Mesenchymal stem cell (in vitro differentiated cells and primary cell): ENCODE measurements around the gene AP1B1.

Source experiments
- DNase-seq: peaks from one replicate; pipeline ENCODE4 v3.0.0-alpha.2; 2013
- H2AFZ ChIP-seq: one replicate; pipeline ENCODE4 v1.6.1; 2013; ENCODE audit warnings: low read depth, mild to moderate bottlenecking, control low read depth, inconsistent platforms, low read length, moderate library complexity
- H2AK5ac ChIP-seq: 2 replicates; pipeline ENCODE4 v1.6.1; 2013; ENCODE audit warnings: low read length, moderate library complexity, mild to moderate bottlenecking, inconsistent platforms; ENCODE audit not compliant: severe bottlenecking
- H2BK120ac ChIP-seq: one replicate; pipeline ENCODE4 v1.6.1; 2013; ENCODE audit warnings: low read depth, mild to moderate bottlenecking, inconsistent platforms, low read length, moderate library complexity
- H2BK12ac ChIP-seq, 2 experiments: one replicate each; pipeline ENCODE4 v1.6.1; 2013; ENCODE audit warnings: inconsistent platforms in 2 of 2, low read length in 2 of 2, mild to moderate bottlenecking in 2 of 2, moderate library complexity in 2 of 2, control low read depth in 1 of 2
- H2BK15ac ChIP-seq: one replicate; pipeline ENCODE4 v1.6.1; 2013; ENCODE audit warnings: mild to moderate bottlenecking, low read depth, inconsistent platforms; ENCODE audit not compliant: poor library complexity, severe bottlenecking
- H2BK5ac ChIP-seq: 2 replicates; pipeline ENCODE4 v1.6.1; 2013; ENCODE audit warnings: low read depth, mild to moderate bottlenecking, low read length, control low read depth, inconsistent platforms; ENCODE audit not compliant: poor library complexity, severe bottlenecking
- H3K14ac ChIP-seq, 2 experiments: one replicate each; pipeline ENCODE4 v1.6.1; 2013; ENCODE audit warnings: inconsistent platforms in 2 of 2, low read length in 2 of 2, control low read depth in 1 of 2, mild to moderate bottlenecking in 1 of 2, moderate library complexity in 1 of 2
- H3K18ac ChIP-seq, 2 experiments: one replicate each; pipeline ENCODE4 v1.6.1; 2013; ENCODE audit warnings: inconsistent platforms in 2 of 2, low read length in 2 of 2, control low read depth in 1 of 2, low read depth in 1 of 2, mild to moderate bottlenecking in 1 of 2
- H3K23ac ChIP-seq, 2 experiments: one replicate each; pipeline ENCODE4 v1.6.1; 2013; ENCODE audit warnings: inconsistent platforms in 2 of 2, low read length in 2 of 2, mild to moderate bottlenecking in 2 of 2, moderate library complexity in 2 of 2, control low read depth in 1 of 2
- H3K27ac ChIP-seq: 2 replicates; pipeline ENCODE4 v1.5.1; 2013; ENCODE audit warnings: mild to moderate bottlenecking, moderate library complexity, low read length, control low read depth, inconsistent platforms; ENCODE audit not compliant: poor library complexity, severe bottlenecking
- H3K27me3 ChIP-seq, 2 experiments: 2 replicates each; pipeline versions ENCODE4 v1.6.1 to v1.7.0; 2013; ENCODE audit warnings: low read length in 2 of 2, mild to moderate bottlenecking in 2 of 2, moderate library complexity in 2 of 2, control low read depth in 1 of 2, inconsistent platforms in 1 of 2; ENCODE audit not compliant: control insufficient read depth in 1 of 2, insufficient read depth in 1 of 2
- H3K36me3 ChIP-seq, 2 experiments: 2 replicates each; pipeline versions ENCODE4 v1.6.1 to v1.7.0; 2013; ENCODE audit warnings: low read length in 2 of 2, control low read depth in 1 of 2, inconsistent platforms in 1 of 2, low read depth in 1 of 2, mild to moderate bottlenecking in 1 of 2; ENCODE audit not compliant: insufficient read depth in 2 of 2, control insufficient read depth in 1 of 2
- H3K4ac ChIP-seq, 2 experiments: one replicate each; pipeline ENCODE4 v1.6.1; 2013; ENCODE audit warnings: inconsistent platforms in 2 of 2, low read length in 2 of 2, mild to moderate bottlenecking in 2 of 2, moderate library complexity in 2 of 2, control low read depth in 1 of 2, low read depth in 1 of 2
- H3K4me1 ChIP-seq: 2 replicates; pipeline ENCODE4 v1.6.1; 2013; ENCODE audit warnings: low read depth, low read length, control low read depth; ENCODE audit not compliant: control insufficient read depth, insufficient read depth
- H3K4me2 ChIP-seq: 2 replicates; pipeline ENCODE4 v1.6.1; 2013; ENCODE audit warnings: low read length, mild to moderate bottlenecking, inconsistent platforms; ENCODE audit not compliant: poor library complexity, severe bottlenecking
- H3K4me3 ChIP-seq, 2 experiments: 2 replicates each; pipeline versions ENCODE4 v1.5.1 to v1.7.0; 2013; ENCODE audit warnings: low read length in 2 of 2, mild to moderate bottlenecking in 2 of 2, control low read depth in 1 of 2, low read depth in 1 of 2; ENCODE audit not compliant: insufficient read depth in 1 of 2
- H3K79me1 ChIP-seq: replicated peaks from 2 replicates; pipeline ENCODE4 v1.6.1; 2013; ENCODE audit warnings: mild to moderate bottlenecking, control low read depth, low read length, inconsistent platforms; ENCODE audit not compliant: poor library complexity, severe bottlenecking
- H3K9ac ChIP-seq: 2 replicates; pipeline ENCODE4 v1.7.0; 2013; ENCODE audit warnings: mild to moderate bottlenecking, low read length, moderate library complexity
- H3K9me3 ChIP-seq: 2 replicates; pipeline ENCODE4 v1.7.0; 2013; ENCODE audit warnings: mild to moderate bottlenecking, low read length; ENCODE audit not compliant: control insufficient read depth
- H4K8ac ChIP-seq: one replicate; pipeline ENCODE4 v1.6.1; 2013; ENCODE audit warnings: inconsistent platforms, mild to moderate bottlenecking, low read length, moderate library complexity
- H4K91ac ChIP-seq: one replicate; pipeline ENCODE4 v1.6.1; 2013; ENCODE audit warnings: mild to moderate bottlenecking, low read length, inconsistent platforms
- WGBS: methylation state at CpG from one replicate; pipeline ENCODE4 v1.1.7; 2013; ENCODE audit warnings: mixed read lengths; 5-methylcytosine and 5-hydroxymethylcytosine counted together

Gene AP1B1

GRCh38 chr22:29325785-29326315, 62.5 kb downstream of the AP1B1 start:
- Histone ChIP-seq H3K4me3 (no peak overlapping the region), H2AK5ac (no peak overlapping the region), H2BK12ac (no peak overlapping the region), H3K4me1 (peaks cover 19% of the 10 kb centered on the region), H2BK15ac (no peak overlapping the region), H4K91ac (no peak overlapping the region), H3K14ac (no peak overlapping the region), H3K9ac (no peak overlapping the region), H3K4me2 (no peak overlapping the region), H4K8ac (no peak overlapping the region), H3K36me3 (peaks cover 24 to 52% of the 10 kb centered on the region in 2 experiments), H3K9me3 (no peaks in the 10 kb centered on the region), H3K18ac (no peak overlapping the region), H3K27me3 (no peaks in the 10 kb centered on the region), H2BK5ac (no peak overlapping the region), H3K23ac (no peak overlapping the region), H3K4ac (no peak overlapping the region), H3K79me1 (no peaks in the 10 kb centered on the region), H2AFZ (no peak overlapping the region), H2BK120ac (no peak overlapping the region), H3K27ac (no peak overlapping the region)
- DNase-seq: no peak
- WGBS: 96% methylated on average over 9 of the region's 9 CpGs

GRCh38 chr22:29325356-29325755, 63.0 kb downstream of the AP1B1 start:
- Histone ChIP-seq H2BK120ac (no peak overlapping the region), H3K23ac (no peak overlapping the region)

GRCh38 chr22:29323641-29324040, 64.7 kb downstream of the AP1B1 start:
- no peaks in the 10 kb centered on the region for H3K9me3 ChIP-seq
- H3K14ac ChIP-seq: no peak overlapping the region
- DNase-seq: no peak

More at GRCh38 chr22:29325356-29325755, 63.0 kb downstream of the AP1B1 start:
- Histone ChIP-seq H2AK5ac (no peak overlapping the region), H3K4ac (no peak overlapping the region), H4K91ac (no peak overlapping the region), H3K9ac (no peak overlapping the region), H3K4me3 (no peak overlapping the region), H3K14ac (no peak overlapping the region), H3K36me3 (peaks cover 24 to 47% of the 10 kb centered on the region in 2 experiments), H3K79me1 (no peaks in the 10 kb centered on the region), H3K27ac (no peak overlapping the region), H2BK5ac (no peak overlapping the region), H3K27me3 (no peaks in the 10 kb centered on the region), H4K8ac (no peak overlapping the region), H3K4me1 (peaks cover 15% of the 10 kb centered on the region), H3K9me3 (no peaks in the 10 kb centered on the region), H2BK12ac (no peak overlapping the region), H3K4me2 (no peak overlapping the region), H2AFZ (no peak overlapping the region), H2BK15ac (no peak overlapping the region), H3K18ac (no peak overlapping the region)
- WGBS: 86% methylated on average over 8 of the region's 8 CpGs
- DNase-seq: no peak

GRCh38 chr22:29320546-29320945, 67.8 kb downstream of the AP1B1 start:
- H3K9me3 ChIP-seq: no peaks in the 10 kb centered on the region
- peaks cover 0 to 3% of the 10 kb centered on the region in 2 experiments for H3K36me3 ChIP-seq
- peaks cover 17 to 18% of the 10 kb centered on the region in 2 experiments for H3K27me3 ChIP-seq
- H2BK120ac ChIP-seq: no peak overlapping the region
- H3K4ac ChIP-seq: no peak overlapping the region
- no peak overlapping the region for H2AK5ac ChIP-seq
- H3K9ac ChIP-seq: no peak overlapping the region
- H2BK15ac ChIP-seq: no peak overlapping the region
- no peak overlapping the region for H3K14ac ChIP-seq
- H4K91ac ChIP-seq: no peak overlapping the region
- no peak overlapping the region for H2BK12ac ChIP-seq
- no peak overlapping the region for H3K23ac ChIP-seq
- no CpG with 5 or more reads among the region's 1 CpG for WGBS
- H3K79me1 ChIP-seq: no peaks in the 10 kb centered on the region
- no peak overlapping the region for H2BK5ac ChIP-seq
- H3K27ac ChIP-seq: no peak overlapping the region
- DNase-seq: peak; percentile 47
- H3K4me3 ChIP-seq: no peak overlapping the region
- H3K4me1 ChIP-seq: peaks cover 3% of the 10 kb centered on the region
- no peak overlapping the region for H4K8ac ChIP-seq
- no peak overlapping the region for H2AFZ ChIP-seq
- no peak overlapping the region for H3K4me2 ChIP-seq
- H3K18ac ChIP-seq: no peak overlapping the region

More at GRCh38 chr22:29323641-29324040, 64.7 kb downstream of the AP1B1 start:
- no peak overlapping the region for H2AFZ ChIP-seq
- no peak overlapping the region for H4K91ac ChIP-seq
- H2BK120ac ChIP-seq: no peak overlapping the region
- H3K23ac ChIP-seq: no peak overlapping the region
- H3K36me3 ChIP-seq: peaks cover 20 to 30% of the 10 kb centered on the region in 2 experiments
- no peak overlapping the region for H3K4ac ChIP-seq
- H3K4me2 ChIP-seq: no peak overlapping the region
- H3K79me1 ChIP-seq: no peaks in the 10 kb centered on the region
- no peaks in the 10 kb centered on the region for H3K27me3 ChIP-seq
- no peak overlapping the region for H2BK5ac ChIP-seq
- no peak overlapping the region for H2BK15ac ChIP-seq
- H3K9ac ChIP-seq: no peak overlapping the region
- no peak overlapping the region for H3K4me3 ChIP-seq
- no peak overlapping the region for H2BK12ac ChIP-seq
- no peak overlapping the region for H3K18ac ChIP-seq
- no peak overlapping the region for H4K8ac ChIP-seq
- no peak overlapping the region for H2AK5ac ChIP-seq
- H3K27ac ChIP-seq: no peak overlapping the region
- H3K4me1 ChIP-seq: peaks cover under 1% of the 10 kb centered on the region
